HG03354 (cell line): Measurements from ENCODE around the gene CRABP1.

Experiments
- ATAC-seq: cut with Tn5 transposase; IDR thresholded peaks from one replicate; pipeline ENCODE4 v1.9.1; 2021; ENCODE audit warnings: mild to moderate bottlenecking; ENCODE audit not compliant: unreplicated experiment, poor library complexity, severe bottlenecking

CRABP1 gene

GRCh38 chr15:78343276-78344060, 3.3 kb downstream of the CRABP1 start:
- ATAC-seq, result no peak

GRCh38 chr15:78345396-78346125, 5.4 kb downstream of the CRABP1 start:
- ATAC-seq, result no peak

GRCh38 chr15:78347586-78348543, 7.7 kb downstream of the CRABP1 start:
- no peak for ATAC-seq

GRCh38 chr15:78350058-78350457, 9.9 kb downstream of the CRABP1 start:
- ATAC-seq, result no peak

- ATAC-seq, result no peak
Observed at GRCh38 chr15:78351539-78351938, 11.4 kb downstream of the CRABP1 start.

- no peak for ATAC-seq
Observed at GRCh38 chr15:78353093-78353492, 12.9 kb downstream of the CRABP1 start.

GRCh38 chr15:78355177-78355576, 15.0 kb downstream of the CRABP1 start:
- no peak for ATAC-seq

GRCh38 chr15:78358102-78358870, 18.1 kb downstream of the CRABP1 start:
- no peak for ATAC-seq

- no peak for ATAC-seq
Observed at GRCh38 chr15:78359041-78359808, 19.1 kb downstream of the CRABP1 start.

- ATAC-seq, result no peak
Observed at GRCh38 chr15:78360367-78360801, 20.2 kb downstream of the CRABP1 start.

GRCh38 chr15:78360958-78361718, 21.0 kb downstream of the CRABP1 start:
- ATAC-seq, result no peak

GRCh38 chr15:78361771-78362506, 21.8 kb downstream of the CRABP1 start:
- ATAC-seq, result no peak

- no peak for ATAC-seq
Observed at GRCh38 chr15:78362716-78363380, 22.7 kb downstream of the CRABP1 start.

- ATAC-seq, result no peak
Observed at GRCh38 chr15:78363381-78363734, 23.2 kb downstream of the CRABP1 start.

- ATAC-seq, result no peak
Observed at GRCh38 chr15:78364233-78364632, 24.1 kb downstream of the CRABP1 start.

- no peak for ATAC-seq
Observed at GRCh38 chr15:78365917-78366316, 25.8 kb downstream of the CRABP1 start.

- no peak for ATAC-seq
Observed at GRCh38 chr15:78366342-78366741, 26.2 kb downstream of the CRABP1 start.
